ENCODE results near the gene PDLIM1. TPM values are rescaled to one million over a fixed set of nuclear protein-coding genes. Genes with fewer than 3 reads are reported as not detected.

The PDLIM1 gene
- total and polyA plus RNA-seq, 2 of the 8 experiments (the other 6 are each of a cell fraction or from before 2014, with no cell fraction given), result 169 to 245 TPM

- TF ChIP-seq TAF1 (IDR thresholded peaks at IDR 0.05; ENCODE audit: low read depth, low read length), result no peak
- no peak for TF ChIP-seq RBBP5 (IDR thresholded peaks at IDR 0.05; ENCODE audit: borderline replicate concordance, low read depth, low read length)
- no peak for TF ChIP-seq SUZ12 (IDR thresholded peaks at IDR 0.05; ENCODE audit: low read length)
- TF ChIP-seq EP300 (IDR thresholded peaks at IDR 0.05; ENCODE audit: borderline replicate concordance in 1 of 2, low read depth in 2 of 2, low read length in 2 of 2), result no peak
- TF ChIP-seq SIRT6 (IDR thresholded peaks at IDR 0.05; ENCODE audit: low read length), result no peak
Observed at GRCh38 chr10:95241533-95241932, 49.3 kb downstream of the PDLIM1 start (continued).

Measured in H1 (cell line).